Measurements from ENCODE around the gene TIE1.

The TIE1 gene

GRCh38 chr1:43285269-43285990 is 15.4 kb upstream of the TIE1 start, which contains the start of gene C1orf210:
Gene C1orf210 (minus strand): TSS chr1:43285581. CDS start chr1:43283270, 2,311 bp downstream.
- TF ChIP-seq CTCF (IDR thresholded peaks at IDR 0.05; ENCODE audit: low read depth, low read length): no peak
- no peak within 1 kb of the TSS for H3K4me3 ChIP-seq (ENCODE audit: low read depth, low read length)
- no peak for DNase-seq (ENCODE audit: low read depth, low spot score)
- in situ Hi-C loops (cut with HindIII; ENCODE audit: low sequenced_read_pairs): no loop called here

GRCh38 chr1:43286115-43286514 is 14.7 kb upstream of the TIE1 start:
- DNase-seq (ENCODE audit: low read depth, low spot score): no peak
- in situ Hi-C loops (cut with HindIII; ENCODE audit: low sequenced_read_pairs): no loop called here
- no peak for TF ChIP-seq CTCF (IDR thresholded peaks at IDR 0.05; ENCODE audit: low read depth, low read length)
- no peak overlapping the region for H3K4me3 ChIP-seq (ENCODE audit: low read depth, low read length)

- in situ Hi-C loops (cut with HindIII; ENCODE audit: low sequenced_read_pairs): no loop called here
- H3K4me3 ChIP-seq (ENCODE audit: low read depth, low read length): no peak overlapping the region
- TF ChIP-seq CTCF (IDR thresholded peaks at IDR 0.05; ENCODE audit: low read depth, low read length): no peak
- DNase-seq (ENCODE audit: low read depth, low spot score): no peak
These were observed 14.2 kb upstream of the TIE1 start for GRCh38 chr1:43286533-43286932.

- no peak for DNase-seq (ENCODE audit: low read depth, low spot score)
- no peak overlapping the region for H3K4me3 ChIP-seq (ENCODE audit: low read depth, low read length)
- in situ Hi-C loops (cut with HindIII; ENCODE audit: low sequenced_read_pairs): no loop called here
- no peak for TF ChIP-seq CTCF (IDR thresholded peaks at IDR 0.05; ENCODE audit: low read depth, low read length)
These were observed 12.6 kb upstream of the TIE1 start for GRCh38 chr1:43288058-43288784.

- no peak overlapping the region for H3K4me3 ChIP-seq (ENCODE audit: low read depth, low read length)
- no peak for DNase-seq (ENCODE audit: low read depth, low spot score)
- in situ Hi-C loops (cut with HindIII; ENCODE audit: low sequenced_read_pairs): no loop called here
- TF ChIP-seq CTCF (IDR thresholded peaks at IDR 0.05; ENCODE audit: low read depth, low read length): no peak
These were observed 11.7 kb upstream of the TIE1 start for GRCh38 chr1:43288785-43289706.

GRCh38 chr1:43292216-43292615 is 8.6 kb upstream of the TIE1 start:
- no peak for TF ChIP-seq CTCF (IDR thresholded peaks at IDR 0.05; ENCODE audit: low read depth, low read length)
- no peak for DNase-seq (ENCODE audit: low read depth, low spot score)
- in situ Hi-C loops (cut with HindIII; ENCODE audit: low sequenced_read_pairs): no loop called here
- H3K4me3 ChIP-seq (ENCODE audit: low read depth, low read length): no peak overlapping the region

All from astrocyte of the spinal cord (primary cell).